Measurements from ENCODE around the gene TLE5. TPM values are rescaled to one million over a fixed set of nuclear protein-coding genes. Genes with fewer than 3 reads are reported as not detected.

The TLE5 gene
- total and polyA plus RNA-seq, 10 of the 15 experiments (the other 5 are each of a cell fraction or from before 2014, with no cell fraction given), result 2.5 to 373 (median 154) TPM

GRCh38 chr19:3098515-3099346, 36.4 kb upstream of the TLE5 start (continued):
- TF ChIP-seq EZH2 (IDR thresholded peaks at IDR 0.05; ENCODE audit: borderline replicate concordance, control insufficient read depth, low read depth, low read length) (no peak), MEF2A (IDR thresholded peaks at IDR 0.05; ENCODE audit: insufficient read depth, low read depth, low read length) (no peak), ZZZ3 (IDR thresholded peaks at IDR 0.05; ENCODE audit: control insufficient read depth, insufficient read length, low read depth) (no peak)

- Histone ChIP-seq H3K27me3 (replicated peaks in 1 of 2; ENCODE audit: control insufficient read depth in 2 of 2, insufficient read depth in 2 of 2, low read length in 1 of 2) (no peaks in the 10 kb centered on the region; a peak in 2 of 4 replicates), H3K4me2 (ENCODE audit: control insufficient read depth, insufficient read depth) (no peak overlapping the region), H3K27ac (ENCODE audit: control insufficient read depth, insufficient read depth) (no peak overlapping the region), H3K4me3 (no peak overlapping the region), H2AFZ (ENCODE audit: control insufficient read depth, low read depth, low read length) (no peak overlapping the region), H3K79me2 (ENCODE audit: control insufficient read depth, insufficient read depth, low read length) (no peaks in the 10 kb centered on the region), H3K36me3 (ENCODE audit: control insufficient read depth in 2 of 2, insufficient read depth in 2 of 2, low read length in 1 of 2) (no peaks in the 10 kb centered on the region), H3K9ac (ENCODE audit: control insufficient read depth, insufficient read depth, low read length) (no peak overlapping the region), H3K4me1 (ENCODE audit: control insufficient read depth, insufficient read depth, low read length) (peaks cover 17% of the 10 kb centered on the region), H4K20me1 (ENCODE audit: control insufficient read depth, insufficient read depth) (no peaks in the 10 kb centered on the region), H3K9me3 (replicated peaks; ENCODE audit: control insufficient read depth, insufficient read depth, low read length) (no peaks in the 10 kb centered on the region)
- POLR2A ChIA-PET, result no interaction called here
- ATAC-seq, result no peak
- SMC1A ChIA-PET (ENCODE audit: uncharacterized antibody, unreplicated experiment), result no interaction called here
- TF ChIP-seq EP300 (IDR thresholded peaks at IDR 0.05; ENCODE audit: borderline replicate concordance in 1 of 2, control insufficient read depth in 1 of 2, low read depth in 2 of 2, low read length in 2 of 2) (no peak), EZH2 (IDR thresholded peaks at IDR 0.05; ENCODE audit: borderline replicate concordance, control insufficient read depth, low read depth, low read length) (no peak), JUNB (IDR thresholded peaks at IDR 0.05) (no peak), NFYA (IDR thresholded peaks at IDR 0.05; ENCODE audit: borderline replicate concordance, low read depth, low read length) (no peak), NFIC (IDR thresholded peaks at IDR 0.05; ENCODE audit: low read depth, low read length) (no peak), BCLAF1 (IDR thresholded peaks at IDR 0.05) (no peak), POLR2A (IDR thresholded peaks at IDR 0.05; ENCODE audit: low read depth, low read length) (no peak)
- no TSS peak for BruUV-seq (replicated peaks)
- RAD21 ChIA-PET (ENCODE audit: unreplicated experiment), result no interaction called here
- DNase-seq (ENCODE audit: low read depth, low spot score), result no peak
- in situ Hi-C loops (cut with MboI) (no loop called here), intact Hi-C loops (cut with micrococcal nuclease; ENCODE audit: unreplicated experiment) (no loop called here)
- CTCF ChIA-PET, result interaction anchor here (1.3 kb wide), 1 partner anchor 23 kb away, joined by 4 read pairs; no protein-coding TSS in a partner anchor
- FAIRE-seq, result no peak
- 78% methylated on average over 18 of the region's 18 CpGs for WGBS (ENCODE audit: insufficient coverage, insufficient replicate concordance, low lambda C conversion rate, missing lambda C conversion rate)
These were observed 35.8 kb upstream of the TLE5 start for GRCh38 chr19:3098141-3098514.

Data from GM12878 (cell line).